ENCODE data around the gene DAP.
A peak's percentile ranks its signal among the peaks of the same experiment; 100 is the strongest.

Gene DAP

DNA sequence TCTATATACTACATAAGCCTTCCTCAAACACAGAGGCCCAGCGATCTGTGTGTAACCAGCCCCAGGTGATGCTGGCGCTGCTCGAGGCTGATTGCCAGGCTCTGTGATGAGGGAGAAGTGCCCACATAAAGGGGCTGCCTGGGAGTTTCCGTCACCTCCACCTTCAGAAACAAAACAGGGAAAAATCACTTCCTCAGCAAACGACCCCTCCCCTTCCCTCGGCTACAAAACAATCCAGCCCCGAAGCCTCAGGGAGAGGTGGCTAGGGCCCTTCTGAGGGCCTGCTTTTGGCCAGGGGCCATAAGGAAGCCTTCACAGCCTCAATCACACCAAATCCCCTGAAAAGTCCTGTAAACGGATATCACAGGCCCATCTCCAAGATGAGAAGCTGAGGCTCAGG, 51.1 kb downstream of the DAP start:
- DNase-seq (ENCODE audit: low spot score) = no peak

DNA sequence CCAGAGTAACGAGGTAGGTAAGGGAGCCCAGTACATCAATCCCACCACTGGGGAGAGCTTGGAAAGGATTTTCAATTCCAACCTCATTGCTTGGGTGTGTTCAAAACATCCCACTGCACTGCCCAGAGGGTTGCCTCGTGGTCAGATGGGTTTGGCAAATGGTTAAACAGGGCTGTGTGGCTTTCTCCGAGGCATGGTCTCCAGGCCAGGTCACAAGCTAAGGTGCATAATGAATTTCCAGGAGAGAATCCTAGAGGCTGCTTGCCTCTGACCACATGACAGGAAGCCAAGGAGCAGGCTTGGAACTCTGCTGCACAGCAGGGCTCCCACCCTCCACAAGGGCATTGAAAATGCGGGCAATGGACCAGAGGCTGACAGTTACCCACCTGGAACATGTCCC, 51.6 kb downstream of the DAP start:
- no peak for DNase-seq (ENCODE audit: low spot score)

DNA sequence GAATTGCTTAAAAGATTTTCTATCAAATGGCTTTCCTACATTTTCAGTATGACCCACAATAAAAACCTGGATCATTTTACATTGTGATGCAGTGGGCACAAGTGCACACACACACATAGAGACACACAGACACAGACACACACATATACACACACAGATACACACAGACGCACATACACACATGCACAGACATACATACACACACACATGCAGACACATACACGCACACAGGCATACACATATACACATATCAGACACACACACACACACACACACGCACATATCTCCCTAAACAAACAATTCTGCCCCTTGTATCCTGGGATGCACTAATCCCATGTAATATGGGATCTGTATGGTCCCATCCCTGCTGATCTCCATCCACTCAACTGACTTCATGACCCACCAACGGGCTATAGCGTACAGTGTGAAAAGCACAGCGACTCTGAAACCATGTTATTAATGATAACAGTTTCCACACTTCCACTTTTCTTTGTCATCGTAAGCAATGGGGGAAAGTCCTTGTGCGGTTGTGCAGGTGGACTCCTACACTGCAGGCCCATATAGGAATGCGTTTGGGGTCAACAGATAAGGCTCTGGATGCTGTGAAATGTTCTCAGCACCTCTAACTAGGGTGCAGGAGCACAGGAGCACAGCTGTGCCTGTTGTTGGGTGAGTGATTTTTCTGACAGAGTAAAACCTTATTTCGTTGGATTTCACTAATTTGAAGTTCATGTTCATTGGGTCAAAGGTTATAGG, 52.7 kb downstream of the DAP start:
- DNase-seq (ENCODE audit: low spot score) = no peak

DNA sequence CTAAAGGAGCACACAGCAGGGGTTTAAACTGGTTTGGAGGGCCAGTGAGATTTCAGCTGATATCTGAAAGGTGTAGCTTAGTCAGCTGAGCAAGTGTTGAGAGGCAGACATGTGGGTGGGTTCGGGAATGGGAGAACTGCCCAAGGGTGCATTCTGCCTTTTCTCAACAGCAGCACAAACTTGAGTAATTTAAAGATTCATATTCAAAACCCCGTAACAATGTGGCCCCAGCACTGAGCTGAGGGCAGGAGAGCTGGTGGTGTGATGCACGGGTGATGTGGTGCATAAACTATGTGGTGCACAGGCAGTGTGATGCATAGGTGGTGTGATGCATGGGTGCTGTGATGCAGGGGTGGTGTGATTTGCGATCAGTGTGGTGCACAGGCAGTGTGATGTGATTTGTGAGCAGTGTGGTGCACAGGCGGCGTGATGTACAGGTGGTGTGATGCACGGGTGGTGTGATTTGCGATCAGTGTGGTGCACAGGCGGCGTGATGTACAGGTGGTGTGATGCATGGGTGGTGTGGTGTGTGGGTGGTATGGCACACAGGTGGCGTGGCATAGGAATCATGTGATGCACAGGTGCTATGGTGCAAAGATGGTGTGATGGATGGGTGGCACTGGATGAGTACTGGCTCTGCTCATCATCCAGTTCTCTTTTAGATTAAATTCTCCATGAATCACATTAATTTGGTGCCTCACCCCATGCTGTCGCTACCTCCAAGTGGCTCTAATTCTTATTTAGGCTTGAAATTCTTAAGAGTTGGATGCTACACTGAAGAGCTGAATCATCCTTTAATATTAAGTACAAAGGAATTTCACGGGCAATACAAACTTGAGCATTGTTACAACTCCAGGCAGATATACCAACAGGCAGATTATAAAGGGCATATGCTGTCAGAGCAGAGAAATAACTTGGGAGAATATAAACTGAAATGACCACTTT, 53.6 kb downstream of the DAP start:
- DNase-seq (ENCODE audit: low spot score) = no peak

DNA sequence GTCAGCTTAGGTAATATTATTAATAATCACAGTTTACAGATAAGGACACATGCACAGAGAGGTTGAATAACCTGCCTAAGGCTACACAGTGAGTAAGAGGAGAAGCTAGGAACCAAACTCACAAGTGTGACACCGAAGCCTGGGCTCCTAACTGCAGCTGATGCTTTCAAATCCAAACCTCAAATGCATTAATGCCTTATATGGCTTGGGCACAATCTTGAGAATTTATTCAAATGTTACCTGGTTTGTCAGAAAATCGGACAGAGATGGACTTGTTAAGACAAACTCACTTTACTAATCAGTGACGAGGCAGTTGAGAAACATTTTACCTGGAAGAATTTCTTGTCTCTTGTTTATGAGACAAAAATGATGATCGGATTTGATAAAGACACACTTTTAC, 54.7 kb downstream of the DAP start:
- DNase-seq (ENCODE audit: low spot score) = no peak

DNA sequence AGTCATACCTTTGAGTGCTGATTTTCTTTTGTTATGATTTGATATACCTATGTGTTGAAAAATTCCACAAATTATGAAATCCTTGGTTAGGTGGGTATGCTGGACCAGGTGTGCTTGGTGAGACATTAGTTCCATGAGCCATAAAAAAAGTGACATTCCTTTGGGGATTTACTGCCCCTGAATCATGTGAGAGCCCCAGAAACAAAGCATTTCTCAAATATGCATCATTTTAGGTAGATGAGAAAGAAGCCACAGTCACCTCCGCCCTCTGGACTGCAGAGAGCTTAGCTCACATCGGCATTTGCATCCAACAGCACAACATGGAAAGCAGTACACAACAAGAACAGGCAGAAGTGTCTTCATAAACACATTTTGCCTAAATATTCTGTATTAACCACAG, 55.3 kb downstream of the DAP start:
- no peak for DNase-seq (ENCODE audit: low spot score)

DNA sequence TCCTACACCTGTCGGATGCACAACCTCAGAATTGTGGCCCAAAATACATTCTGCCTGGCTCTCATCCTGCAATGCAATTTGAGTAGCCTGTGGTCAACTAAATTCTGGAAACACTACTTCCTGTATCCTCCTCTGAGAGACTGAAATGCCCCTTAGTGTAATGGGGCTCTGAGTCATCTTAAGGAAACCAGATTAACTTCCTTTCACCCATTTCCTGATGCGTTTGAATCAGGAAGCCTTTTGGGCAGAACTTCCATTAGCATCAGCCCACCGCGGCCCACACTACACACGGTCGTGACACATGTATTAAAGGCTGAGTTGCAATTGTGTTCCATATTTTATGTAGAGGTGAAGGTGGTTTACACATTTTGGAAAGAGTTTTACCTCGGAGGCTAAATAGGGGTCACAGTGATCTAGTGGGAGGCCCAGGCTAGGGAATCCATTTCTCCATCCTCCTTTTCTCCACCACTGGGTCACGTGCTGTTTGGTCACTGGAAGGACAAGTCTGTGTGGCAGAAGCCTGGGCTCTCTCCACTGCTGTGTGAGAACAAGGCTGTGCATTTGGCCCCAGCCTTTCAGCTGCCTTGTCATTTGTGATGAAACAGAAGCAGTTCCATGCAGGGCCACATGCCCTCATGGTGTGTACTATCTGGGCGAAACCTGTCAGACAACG, 55.9 kb downstream of the DAP start:
- no peak for DNase-seq (ENCODE audit: low spot score)

DNA sequence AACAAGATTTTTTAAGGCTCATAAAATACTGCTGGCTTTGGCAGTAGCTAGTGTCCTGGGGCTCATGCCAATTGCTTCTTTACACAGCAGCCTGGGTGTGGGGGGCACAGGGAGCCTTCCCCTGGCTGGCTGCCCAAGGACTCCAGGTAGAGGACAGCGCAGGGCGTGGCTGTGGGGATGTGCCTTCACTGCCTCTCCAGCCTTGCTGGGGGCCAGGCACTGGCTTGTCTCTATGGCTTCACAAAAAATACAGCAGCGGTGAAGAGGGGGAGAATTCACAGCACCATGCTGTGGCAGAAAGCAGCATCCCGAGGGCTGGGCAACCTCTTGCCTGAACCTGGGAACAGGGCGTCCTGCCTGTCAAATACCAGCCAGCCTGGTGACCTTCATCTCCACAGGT, 57.4 kb downstream of the DAP start:
- no peak for DNase-seq (ENCODE audit: low spot score)

DNA sequence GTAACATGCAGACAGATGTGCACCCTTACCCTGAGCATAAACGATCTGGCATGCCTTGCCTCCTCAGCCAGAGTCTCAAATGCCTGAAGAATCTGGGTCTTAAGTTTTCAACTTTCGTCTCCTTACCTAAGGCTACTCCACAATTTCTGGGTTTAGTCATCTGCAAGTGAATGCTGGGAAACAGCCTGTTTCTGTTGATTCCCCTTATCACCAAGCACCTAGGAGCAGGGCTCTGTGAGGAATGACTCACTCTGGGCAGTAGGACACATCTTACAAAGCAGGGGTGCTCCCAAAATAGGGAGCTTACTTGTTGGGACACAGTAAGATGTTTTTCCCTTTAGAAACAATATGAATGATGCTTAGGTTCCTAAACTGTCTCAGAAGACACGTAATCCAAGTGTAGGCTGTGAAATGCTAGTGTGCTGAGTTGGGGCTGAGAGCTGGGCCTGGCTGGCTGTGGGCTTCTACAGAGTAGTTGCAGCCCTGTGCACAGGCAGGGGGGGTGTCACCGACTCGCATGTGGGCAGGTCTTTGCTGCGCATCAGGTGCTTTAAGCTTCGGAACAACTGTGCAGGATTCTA, 58.0 kb downstream of the DAP start:
- no peak for DNase-seq (ENCODE audit: low spot score)

DNA sequence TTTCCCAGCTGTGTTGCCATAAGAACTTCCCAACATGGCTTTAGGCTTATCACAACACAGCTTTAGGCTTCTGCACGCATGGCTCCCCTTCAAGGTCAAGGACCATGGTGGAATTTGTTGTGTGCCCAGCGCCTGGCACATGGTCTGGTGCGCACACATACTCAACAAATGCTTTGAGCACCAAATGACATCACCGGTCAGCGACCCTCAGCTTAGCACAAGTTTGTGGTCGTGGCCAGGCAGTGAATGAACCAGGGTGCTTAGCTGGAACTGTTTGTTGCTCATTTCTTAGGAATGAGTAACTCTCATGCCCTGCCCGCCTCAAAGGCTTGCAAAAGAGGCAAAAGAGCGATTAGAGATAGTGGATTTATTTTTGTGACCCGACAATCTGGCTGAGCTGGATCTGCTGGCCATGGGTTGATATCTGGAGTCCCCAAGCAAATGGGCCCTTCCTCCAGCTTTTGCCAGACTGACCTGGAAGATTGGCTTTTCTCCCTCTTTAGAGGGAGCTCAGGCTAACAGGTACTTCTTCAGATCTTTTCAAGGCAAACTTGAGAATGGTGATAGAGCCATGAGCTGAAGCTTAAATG, 58.9 kb downstream of the DAP start:
- DNase-seq (ENCODE audit: low spot score) = no peak

DNA sequence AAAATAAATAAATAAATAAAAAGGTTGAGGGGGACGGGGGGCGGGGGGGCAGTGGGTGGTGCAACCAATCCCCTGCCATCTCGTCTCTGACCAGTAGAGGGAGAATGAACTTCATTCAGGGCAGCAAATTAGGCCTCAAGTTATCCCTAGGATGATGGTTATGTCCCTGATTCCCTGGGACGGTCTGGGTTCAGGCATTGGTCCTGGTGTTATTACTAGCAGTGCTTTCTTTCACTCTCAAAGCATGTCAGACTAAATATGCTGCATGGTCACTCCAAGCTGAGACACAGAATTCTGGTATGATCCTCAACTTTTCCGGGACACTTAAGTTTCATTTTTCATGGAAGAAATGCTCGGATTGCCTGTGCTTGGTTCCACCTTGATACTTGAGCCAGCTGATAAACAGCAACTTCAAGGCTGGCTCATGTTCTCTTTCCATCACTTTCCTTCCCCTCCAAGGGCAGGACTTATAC, 59.4 kb downstream of the DAP start:
- DNase-seq (ENCODE audit: low spot score) = peak; percentile 68

DNA sequence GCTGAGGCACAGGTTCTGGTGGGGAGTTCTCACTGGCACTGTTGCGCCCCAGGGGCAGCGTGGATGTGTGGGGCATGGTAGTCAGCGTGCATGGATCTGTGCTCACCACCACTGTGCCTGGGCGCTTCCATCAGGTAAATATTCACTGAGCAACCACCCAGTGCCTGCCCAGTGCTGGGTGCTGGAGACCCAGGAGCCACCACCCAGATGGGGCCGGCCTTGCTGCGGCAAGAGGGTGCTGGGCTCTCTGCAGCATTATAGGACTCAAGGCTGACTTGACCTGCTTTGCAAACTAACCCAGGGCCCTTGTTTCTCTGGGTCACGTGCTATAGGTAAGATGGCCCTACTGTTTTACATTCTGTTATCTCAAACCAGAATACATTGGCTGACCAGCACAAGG, 60.5 kb downstream of the DAP start:
- DNase-seq (ENCODE audit: low spot score) = no peak

DNA sequence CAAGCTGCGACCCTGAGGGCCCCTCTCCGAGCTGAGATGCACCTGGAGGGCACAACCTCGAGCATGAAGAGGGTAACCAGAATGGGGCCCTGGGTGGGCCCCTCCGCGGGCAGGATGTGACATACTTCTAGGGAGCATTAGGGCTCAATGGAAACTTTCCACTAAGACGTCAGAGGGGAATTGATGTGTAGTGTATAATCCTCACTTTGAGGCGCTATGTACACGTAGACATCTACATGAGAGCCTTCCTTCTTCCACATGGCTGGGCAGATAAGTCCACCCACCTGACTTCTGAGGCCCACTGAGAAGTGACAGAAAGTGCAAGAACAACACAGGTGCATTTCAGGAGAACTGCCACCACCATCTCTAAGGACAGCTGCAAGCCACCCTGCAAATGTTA, 61.0 kb downstream of the DAP start:
- no peak for DNase-seq (ENCODE audit: low spot score)

DNA sequence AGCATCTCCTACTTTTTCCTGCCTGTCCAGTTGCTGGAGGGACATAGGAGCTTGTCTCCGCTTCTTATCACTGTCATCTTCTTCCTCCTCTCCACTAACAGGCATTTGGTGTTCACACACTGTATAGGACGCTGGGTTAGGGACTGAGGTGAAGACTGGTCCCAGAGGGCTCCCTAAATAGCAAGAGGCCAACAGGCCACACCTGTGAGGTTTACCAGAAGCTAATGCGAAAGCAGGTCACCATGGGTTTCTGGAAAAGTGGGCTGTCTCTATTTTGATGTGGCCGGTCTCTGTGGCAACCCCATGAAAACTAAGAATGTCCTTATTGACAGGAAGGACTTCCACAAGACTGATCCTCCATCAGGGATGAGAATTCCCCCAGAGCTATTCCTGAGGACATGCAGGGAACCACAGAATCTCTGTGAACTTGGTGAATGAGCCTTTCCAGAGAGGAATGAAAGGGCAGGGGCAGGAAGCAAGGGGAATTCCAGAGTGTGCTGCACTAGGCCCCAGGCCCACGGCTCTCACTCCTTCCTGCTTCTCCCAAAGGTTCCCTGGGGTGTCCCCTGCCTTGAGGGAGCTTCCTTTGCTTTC, 61.7 kb downstream of the DAP start:
- no peak for DNase-seq (ENCODE audit: low spot score)

DNA sequence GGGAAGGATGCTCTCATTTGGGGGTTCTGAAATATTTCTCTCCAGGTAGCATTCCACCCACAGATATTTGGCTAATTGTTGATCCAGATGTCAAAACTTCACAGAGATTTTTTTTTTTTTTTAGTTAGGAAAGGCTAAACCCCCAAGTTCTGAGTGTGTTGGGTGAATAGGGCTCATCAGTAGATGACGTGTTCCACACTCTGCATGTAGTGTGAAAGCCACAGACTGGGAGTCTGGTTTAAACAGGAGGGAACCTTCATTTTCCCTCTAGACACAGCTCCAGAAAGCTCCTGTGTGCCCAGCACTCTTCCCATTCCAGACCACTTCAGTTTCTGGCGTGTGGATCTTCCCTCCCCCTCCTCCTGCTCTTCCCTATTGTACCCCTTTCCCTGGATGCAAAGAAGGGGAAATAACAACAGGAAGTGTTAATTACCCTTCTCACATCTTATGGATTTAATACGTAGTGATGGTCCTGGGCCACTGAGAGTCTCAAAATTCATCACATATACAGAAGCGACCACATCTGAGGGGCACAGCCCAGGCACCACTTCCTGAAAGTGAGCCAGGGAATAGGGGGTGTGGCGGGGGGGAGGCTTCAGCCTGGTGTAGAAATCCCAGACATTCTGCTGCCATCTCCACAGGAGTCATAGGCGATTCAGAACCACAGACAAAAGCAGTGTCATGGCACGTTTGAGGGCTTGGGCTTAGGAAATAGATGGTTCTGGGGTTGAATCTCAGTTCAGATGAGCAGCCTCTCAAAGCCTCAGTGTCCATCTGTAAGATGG, 65.1 kb downstream of the DAP start:
- DNase-seq (ENCODE audit: low spot score) = no peak

DNA sequence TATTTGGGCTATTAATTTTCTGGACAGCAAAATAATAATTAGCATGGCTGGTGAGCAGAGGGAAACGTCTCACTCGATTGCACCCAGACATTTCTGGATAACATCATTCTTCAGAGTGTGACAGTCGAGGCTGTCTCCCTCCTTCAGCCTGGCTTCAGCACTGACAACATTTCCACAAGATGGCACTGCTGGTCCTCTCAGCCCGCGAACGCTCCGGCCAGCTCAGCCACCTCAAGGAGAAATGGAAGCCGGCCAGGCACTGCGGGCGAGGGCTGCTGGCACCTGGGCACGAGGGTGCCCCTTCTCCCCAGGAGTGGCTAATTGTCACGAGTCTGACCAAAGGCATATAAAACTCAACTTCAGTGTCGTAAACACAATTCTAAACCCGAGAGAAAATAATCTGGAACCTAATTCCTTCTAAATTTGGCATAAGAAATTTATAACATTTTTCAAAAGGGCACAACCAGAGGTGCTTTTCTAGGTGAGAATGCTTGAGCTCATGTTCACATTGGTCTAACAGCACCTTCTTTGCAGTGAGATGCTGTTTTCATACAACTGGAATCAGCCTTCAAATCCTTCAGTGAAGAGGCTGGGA, 65.9 kb downstream of the DAP start:
- peak; percentile 81 for DNase-seq (ENCODE audit: low spot score)

DNA sequence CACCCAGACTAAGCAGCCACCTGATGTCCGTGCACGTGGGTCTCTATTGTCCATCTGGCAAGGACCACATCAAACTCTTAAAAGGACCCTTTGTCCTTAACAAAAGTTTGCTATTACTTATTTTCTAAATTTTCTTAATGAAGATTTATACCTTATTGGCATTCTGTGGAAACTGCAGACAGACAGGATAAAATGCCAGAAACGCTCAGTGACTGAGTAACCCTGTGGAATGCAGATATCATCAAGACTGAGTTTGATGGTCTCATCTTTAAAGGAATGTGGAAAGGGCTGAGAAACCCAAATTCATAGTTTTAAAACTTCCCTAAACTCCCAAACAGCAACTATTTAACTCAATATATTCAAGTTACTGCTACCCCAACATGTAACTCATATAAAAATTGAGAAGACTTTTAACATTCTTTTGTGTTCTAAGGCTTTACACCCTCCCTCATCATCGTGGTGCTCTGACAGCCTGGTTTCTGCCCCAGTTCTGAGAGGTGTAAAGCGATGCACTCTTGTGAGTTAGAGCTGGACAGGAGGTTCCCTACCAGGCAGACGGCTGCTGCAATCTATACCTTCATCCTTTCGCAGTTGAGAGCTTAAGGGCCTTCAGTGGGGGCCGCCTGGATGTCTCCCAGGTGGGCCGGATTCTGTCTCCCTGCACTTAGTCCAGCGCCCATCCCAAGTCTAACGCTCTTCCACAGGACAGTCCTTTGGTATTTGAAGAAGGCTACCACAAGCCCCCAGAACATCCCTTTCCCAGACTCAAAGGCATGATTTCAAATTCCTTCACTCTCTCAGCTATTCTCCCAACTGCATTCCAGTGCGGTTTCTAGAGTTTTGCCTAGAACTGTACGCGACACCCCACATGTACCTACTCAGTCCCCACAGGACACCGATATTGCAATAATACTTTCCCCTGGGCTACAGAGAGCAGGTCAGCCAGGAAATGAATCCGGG, 68.9 kb downstream of the DAP start:
- DNase-seq (ENCODE audit: low spot score) = no peak

DNA sequence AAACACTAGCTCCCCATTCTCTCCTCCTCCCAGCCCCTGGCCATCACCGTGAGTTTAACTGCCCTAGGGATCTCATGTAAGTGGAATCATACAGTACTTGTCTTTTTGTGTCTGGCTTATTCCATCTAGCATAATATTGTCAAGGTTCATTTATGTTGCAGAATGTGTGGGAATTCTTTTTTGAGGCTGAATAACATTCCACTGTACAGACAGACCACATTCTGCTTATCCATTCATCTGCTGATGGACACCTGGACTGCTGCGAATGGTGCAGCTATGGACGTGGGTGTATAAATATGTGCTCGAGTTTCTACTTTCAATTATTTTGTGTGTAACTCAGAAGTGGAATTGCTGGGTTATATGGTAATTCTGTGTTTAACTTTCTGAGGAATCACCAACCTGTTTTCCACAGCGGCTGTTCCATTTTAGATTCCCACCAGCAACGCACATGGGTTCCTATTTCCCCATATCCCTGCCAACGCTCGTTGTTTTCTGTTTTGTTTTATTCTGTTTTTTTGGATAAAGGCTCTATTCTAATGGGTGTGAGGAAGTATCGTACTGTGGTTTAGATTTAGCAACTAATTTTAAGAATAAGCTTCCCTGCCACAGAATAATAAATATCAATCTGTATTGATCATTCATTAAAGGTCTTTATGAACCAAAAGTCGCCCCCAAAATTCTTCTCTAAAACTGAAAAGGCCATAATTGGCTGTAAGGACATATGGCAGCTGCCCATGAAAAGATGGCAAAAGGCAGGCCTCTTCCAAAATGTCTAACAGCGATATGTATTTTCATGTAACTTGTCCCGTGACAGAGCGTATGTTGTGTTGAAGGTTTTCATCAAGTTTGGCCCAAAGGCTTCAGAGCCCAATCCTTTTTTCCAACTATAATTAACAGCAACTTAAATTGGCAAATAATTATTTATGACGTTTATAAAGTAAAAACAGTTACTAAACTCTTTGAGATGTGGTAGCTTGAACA, 70.3 kb downstream of the DAP start:
- no peak for DNase-seq (ENCODE audit: low spot score)

Data from iPS-NIHi11 (cell line).